Measurements from ENCODE around the gene FRK.
"Not testable (repeated sequence)": the region's sequence is repeated elsewhere in the genome, so short reads cannot be mapped to it uniquely, and the experiment has no call there.

Gene FRK

DNA sequence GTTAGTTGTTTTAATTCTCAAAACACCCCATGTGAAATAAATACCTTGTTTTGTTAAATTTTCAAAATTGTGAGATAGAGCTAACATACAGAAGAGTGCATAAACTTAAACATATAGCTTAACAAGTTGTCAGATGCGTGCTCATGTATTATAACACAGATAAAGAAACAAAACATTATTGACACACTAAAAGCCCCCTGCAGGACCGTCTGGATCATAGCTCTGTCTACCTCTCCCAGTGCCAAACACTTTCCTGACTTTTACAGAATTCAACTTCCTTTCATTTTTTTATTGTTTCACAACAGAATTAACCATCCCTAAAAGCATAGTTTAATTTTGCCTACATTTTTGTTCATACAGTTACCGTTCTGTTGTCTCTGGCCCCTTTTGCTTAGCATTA is 17.8 kb upstream of the FRK start:
- DNase-seq (ENCODE audit: low read depth in 1 of 2, low spot score in 1 of 2) = no peak

DNA sequence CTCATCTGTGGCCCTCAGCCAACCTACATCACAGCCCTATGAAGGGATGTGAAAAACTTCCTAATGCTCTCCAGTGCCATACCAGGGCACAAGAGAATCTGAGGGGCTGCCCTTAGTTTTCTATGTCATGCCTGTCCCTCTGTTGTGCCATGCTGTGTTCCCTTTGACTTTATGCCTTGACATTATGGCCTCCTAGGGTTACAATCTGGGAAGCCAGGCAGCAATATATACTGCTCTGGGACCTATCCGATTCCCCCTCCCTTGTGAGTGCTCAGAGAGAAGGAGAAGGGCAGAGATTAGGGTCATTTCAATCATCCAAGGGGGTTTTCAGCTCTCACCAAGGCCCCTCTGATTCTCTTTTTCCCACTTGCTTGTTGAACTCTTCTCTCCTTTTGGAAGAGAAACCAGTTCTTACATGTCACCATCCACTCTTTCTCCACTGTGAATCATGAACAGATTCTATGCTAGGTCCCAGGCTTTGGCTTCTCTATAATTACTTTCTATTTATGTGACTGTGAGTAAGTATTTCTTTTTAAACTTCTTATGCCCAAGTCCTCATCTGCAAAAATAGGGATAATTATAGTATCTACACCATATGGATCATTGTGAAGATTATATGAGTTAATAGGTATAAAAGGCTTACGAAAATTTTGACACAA is 14.2 kb upstream of the FRK start:
- DNase-seq (ENCODE audit: low read depth in 1 of 2, low spot score in 1 of 2) = no peak

- DNase-seq (ENCODE audit: low read depth in 1 of 2, low spot score in 1 of 2) = no peak
These were observed 13.2 kb upstream of the FRK start for GRCh38 chr6:116073765-116074440.

GRCh38 chr6:116072368-116072767 is 11.7 kb upstream of the FRK start:
- no peak for DNase-seq (ENCODE audit: low read depth in 1 of 2, low spot score in 1 of 2)

DNA sequence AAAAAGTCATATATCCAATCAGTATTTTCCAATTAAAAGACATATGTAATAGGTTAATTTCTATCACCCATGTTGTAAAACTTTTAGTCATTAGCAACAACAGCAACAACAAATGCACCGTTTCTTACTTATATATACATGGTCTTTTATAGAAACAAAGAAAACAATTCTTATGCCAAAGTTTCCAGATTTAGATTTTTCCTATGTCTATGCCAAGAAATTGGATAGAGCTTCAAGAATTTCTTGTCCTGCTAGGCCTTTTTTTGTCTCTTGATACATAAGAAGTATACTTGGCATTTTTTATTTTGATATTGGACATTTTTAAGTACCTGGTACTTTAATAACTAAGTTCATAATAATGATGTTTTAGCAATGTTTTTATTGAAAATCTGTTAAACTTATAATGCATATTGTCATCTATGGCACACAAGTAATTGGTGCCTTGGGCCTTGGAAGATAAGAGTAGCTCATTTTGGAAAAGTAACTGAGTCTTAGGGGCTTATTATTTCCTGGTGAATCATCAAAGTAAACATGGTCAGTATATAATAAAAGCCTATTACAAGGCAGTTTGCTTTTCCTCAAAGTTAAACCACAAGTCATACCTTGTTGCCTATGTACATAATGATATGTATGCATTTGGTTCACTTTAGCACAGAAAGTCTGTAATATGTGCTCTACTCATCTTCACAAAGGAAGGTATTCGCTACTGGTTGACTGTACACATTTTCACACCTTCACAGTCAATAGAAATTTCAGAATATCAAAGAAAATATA is 10.1 kb upstream of the FRK start:
- no peak for DNase-seq (ENCODE audit: low read depth in 1 of 2, low spot score in 1 of 2)

GRCh38 chr6:116070101-116070500 is 9.4 kb upstream of the FRK start:
- DNase-seq (ENCODE audit: low read depth in 1 of 2, low spot score in 1 of 2) = no peak

GRCh38 chr6:116066789-116067188 is 6.1 kb upstream of the FRK start:
- no peak for DNase-seq (ENCODE audit: low read depth in 1 of 2, low spot score in 1 of 2)

GRCh38 chr6:116064666-116065065 is 4.0 kb upstream of the FRK start:
- DNase-seq (ENCODE audit: low read depth in 1 of 2, low spot score in 1 of 2) = no peak

DNA sequence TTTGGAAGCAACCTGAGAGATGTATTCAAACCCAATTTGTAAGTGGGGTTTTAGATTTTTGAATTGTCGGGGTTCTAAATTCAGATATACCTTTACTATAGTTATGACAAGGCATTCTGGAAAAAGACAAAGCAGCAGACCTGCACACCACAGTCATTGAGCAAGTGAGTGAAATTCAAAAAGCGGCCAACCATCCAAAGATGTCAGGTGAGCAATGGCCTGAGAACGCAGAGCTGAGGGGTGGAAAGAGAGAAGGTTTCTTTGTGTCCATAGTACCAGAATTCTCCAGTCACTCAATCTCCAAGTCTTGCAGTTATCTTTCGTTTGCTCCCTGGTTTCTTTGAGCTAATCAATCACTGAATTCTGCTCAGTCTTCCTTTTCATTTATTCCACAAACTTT is 1.8 kb upstream of the FRK start:
- DNase-seq (ENCODE audit: low read depth in 1 of 2, low spot score in 1 of 2) = no peak

DNA sequence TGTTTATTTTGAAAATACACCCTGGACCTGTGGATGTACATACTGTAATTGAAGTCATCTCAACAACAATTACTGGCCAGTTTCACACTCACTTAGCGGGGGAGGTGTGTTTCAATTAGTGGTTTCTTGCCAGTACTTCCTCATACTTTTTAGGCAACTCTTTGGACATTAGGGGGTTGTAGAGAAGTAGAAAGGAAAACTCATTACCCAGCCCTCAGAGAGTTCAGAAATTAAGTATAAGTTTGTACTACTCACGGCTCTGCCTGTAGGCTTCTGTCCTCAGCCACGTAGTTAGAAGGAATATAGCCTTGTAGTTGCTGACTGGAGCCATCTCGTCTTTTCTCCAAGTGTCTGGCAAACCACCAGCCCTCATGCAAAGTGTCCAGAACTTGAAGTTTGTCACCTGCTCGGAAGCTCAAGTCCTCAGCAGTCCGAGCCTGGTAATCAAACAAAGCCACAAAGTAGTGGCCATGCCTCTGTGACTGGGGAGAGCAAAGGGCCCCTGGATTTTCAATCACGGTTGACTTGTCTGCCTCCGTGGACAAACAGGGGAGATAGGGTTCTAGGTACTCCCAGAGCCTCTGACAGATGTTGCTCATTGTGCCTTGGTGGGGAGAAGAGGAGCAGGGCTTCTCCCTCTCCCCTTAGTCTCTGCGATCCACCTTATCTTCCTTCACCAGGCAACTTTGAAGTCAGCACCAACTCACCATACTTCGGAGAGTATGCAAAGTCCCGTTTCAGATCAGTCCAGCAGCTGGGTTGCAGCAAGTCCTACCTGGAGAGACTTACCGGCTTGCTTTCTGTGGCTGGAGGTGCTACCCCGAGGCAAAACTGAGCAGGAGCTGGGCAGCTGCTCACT is 749 bp downstream of the FRK start:
- no peak for DNase-seq (ENCODE audit: low read depth in 1 of 2, low spot score in 1 of 2)

GRCh38 chr6:116057766-116058165 is 2.9 kb downstream of the FRK start:
- DNase-seq (ENCODE audit: low read depth in 1 of 2, low spot score in 1 of 2) = no peak

DNA sequence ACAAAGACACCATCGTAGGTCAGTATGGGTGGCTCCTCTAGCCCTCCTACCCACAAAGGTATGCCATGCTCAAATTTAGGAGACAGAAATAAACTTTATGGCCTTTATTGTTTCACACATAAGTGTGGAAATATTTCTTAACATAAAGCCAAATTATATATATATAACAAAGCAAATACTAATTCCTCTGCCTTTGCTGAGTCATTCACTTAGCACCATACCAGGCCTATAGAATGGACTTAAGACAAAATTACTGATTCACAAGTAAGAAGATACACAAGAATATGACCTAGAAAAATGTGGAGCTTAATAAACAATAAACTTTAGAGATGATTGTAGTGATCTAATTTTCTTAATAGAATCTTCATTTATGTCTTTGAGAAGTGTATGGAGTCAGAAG is 5.2 kb downstream of the FRK start:
- DNase-seq (ENCODE audit: low read depth in 1 of 2, low spot score in 1 of 2) = no peak

DNA sequence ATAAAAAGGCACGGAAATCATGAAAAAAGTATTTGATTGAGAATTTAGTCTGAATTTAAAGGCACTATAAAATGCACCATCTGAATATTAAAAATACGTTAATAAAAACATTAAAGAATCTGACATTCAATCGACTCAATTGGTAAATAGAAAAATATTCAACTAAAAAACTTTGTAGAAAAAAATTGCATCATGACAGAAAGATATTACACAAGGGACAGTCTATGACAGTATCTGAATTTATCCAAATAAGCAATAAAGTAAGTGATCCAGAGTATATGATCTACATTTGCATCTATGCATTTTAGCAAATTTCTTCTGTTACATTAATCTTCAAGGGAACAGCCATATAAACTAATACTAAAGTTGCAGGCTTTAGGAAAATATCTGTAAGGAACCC is 9.4 kb downstream of the FRK start:
- no peak for DNase-seq (ENCODE audit: low read depth in 1 of 2, low spot score in 1 of 2)

DNA sequence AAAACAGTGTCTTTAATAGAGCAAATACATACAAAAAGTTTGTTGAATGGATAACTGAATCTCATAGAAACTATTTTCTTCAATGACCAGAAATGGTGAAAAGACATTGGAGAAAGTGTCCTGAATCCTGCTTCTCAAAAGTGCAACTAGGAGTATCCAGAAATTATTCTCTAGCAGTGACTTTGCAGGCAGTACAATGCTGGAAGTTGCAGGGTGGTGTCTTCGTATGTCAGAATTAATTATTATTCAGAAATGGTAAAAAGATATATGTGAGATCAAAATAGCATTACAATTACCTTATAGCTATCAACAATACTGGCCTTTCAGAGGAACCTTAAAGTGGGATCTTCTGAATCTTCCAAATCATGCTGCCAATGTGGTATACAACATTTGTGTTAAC is 10.0 kb downstream of the FRK start:
- no peak for DNase-seq (ENCODE audit: low read depth in 1 of 2, low spot score in 1 of 2)

GRCh38 chr6:116049321-116049720 is 11.4 kb downstream of the FRK start:
- DNase-seq (ENCODE audit: low read depth in 1 of 2, low spot score in 1 of 2) = no peak

DNA sequence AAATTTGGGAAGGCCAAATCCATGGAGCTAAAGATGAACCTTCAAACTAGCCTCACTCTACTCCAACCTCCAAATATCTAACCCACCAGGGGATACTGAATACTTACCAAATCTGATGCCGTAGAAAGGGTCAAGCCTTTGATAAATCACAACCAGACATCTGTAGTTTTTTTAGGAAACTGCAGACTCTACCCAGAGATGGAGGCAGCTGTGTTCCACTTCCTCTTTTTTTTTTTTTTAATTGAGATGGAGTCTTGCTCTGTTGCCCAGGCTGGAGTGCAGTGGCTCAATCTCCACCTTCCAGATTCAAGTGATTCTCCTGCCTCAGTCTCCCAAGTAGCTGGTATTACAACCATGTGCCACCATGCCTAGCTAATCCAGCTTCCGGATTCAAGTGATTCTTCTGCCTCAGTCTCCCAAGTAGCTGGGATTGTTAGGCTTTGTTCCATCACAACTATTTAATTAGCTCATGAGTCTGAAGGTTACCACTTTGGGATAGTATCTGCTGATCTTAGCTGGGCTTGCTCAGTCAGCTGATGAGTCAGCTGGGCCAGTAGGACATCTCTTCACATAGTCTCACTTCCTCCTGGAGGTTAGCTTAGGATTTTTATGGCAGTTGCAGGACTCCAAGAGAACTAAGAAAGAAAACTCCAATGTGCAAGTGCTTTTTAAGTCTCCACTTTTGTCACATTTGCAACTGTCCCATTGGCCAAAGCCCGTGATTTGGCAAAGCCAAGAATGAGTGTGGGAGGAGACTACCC is 13.3 kb downstream of the FRK start:
- no peak for DNase-seq (ENCODE audit: low read depth in 1 of 2, low spot score in 1 of 2)

- no peak for DNase-seq (ENCODE audit: low read depth in 1 of 2, low spot score in 1 of 2)
These were observed 14.0 kb downstream of the FRK start for GRCh38 chr6:116046737-116047136.

- DNase-seq (ENCODE audit: low read depth in 1 of 2, low spot score in 1 of 2) = not testable (repeated sequence)
These were observed 14.4 kb downstream of the FRK start for GRCh38 chr6:116046272-116046671.

GRCh38 chr6:116041934-116042333 is 18.8 kb downstream of the FRK start:
- no peak for DNase-seq (ENCODE audit: low read depth in 1 of 2, low spot score in 1 of 2)

DNA sequence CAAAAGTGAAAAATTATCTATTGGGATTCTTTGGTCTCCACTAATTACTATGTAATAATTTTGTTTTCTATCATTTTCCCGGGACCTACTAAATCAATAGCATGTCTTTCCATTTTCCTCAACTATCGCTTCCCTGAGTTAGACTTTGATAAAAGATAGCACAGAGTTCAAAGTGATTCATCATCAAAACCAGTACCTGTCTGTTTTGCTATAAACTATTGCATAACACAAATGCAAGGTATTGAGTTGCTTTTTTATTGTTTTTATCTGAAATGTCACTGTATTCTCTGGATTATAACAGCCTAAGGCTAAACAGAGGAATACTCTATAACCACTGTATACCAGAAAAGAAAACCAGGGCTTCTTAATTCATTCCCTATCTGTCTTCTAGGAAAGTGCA is 19.7 kb downstream of the FRK start:
- DNase-seq (ENCODE audit: low read depth in 1 of 2, low spot score in 1 of 2) = no peak

GRCh38 chr6:116036885-116037284 is 23.8 kb downstream of the FRK start:
- DNase-seq (ENCODE audit: low read depth in 1 of 2, low spot score in 1 of 2) = no peak
